Anterior cingulate cortex (tissue), 58 donors: ENCODE results near the gene EIPR1.

Experiments used
- DNase-seq, 58 donors: peaks; one replicate each; lab custom pipeline; 2025; lab: John Stamatoyannopoulos, UW

Gene EIPR1

GRCh38 chr2:3256605-3257004 lies 121.0 kb downstream of the EIPR1 start:
- DNase-seq, result peak in 2 of 58 donors; percentile 15 to 25

GRCh38 chr2:3256157-3256556 lies 121.5 kb downstream of the EIPR1 start:
- no peak for DNase-seq

GRCh38 chr2:3254442-3254941 lies 123.1 kb downstream of the EIPR1 start:
- no peak for DNase-seq

- DNase-seq, result no peak
Observed at GRCh38 chr2:3253913-3254441, 123.6 kb downstream of the EIPR1 start.

GRCh38 chr2:3251946-3252345 lies 125.7 kb downstream of the EIPR1 start:
- DNase-seq, result no peak

GRCh38 chr2:3249476-3249962 lies 128.1 kb downstream of the EIPR1 start:
- no peak for DNase-seq

GRCh38 chr2:3248754-3249475 lies 128.7 kb downstream of the EIPR1 start:
- DNase-seq, result no peak

- DNase-seq, result no peak
Observed at GRCh38 chr2:3246928-3247714, 130.5 kb downstream of the EIPR1 start.

- no peak for DNase-seq
Observed at GRCh38 chr2:3246406-3246805, 131.2 kb downstream of the EIPR1 start.

GRCh38 chr2:3244486-3244885 lies 133.1 kb downstream of the EIPR1 start:
- DNase-seq, result no peak

- no peak for DNase-seq
Observed at GRCh38 chr2:3243804-3244203, 133.8 kb downstream of the EIPR1 start.

- DNase-seq, result no peak
Observed at GRCh38 chr2:3242747-3243369, 134.8 kb downstream of the EIPR1 start.

- DNase-seq, result no peak
Observed at GRCh38 chr2:3241971-3242746, 135.5 kb downstream of the EIPR1 start.

GRCh38 chr2:3238951-3239841 lies 138.4 kb downstream of the EIPR1 start:
- no peak for DNase-seq

GRCh38 chr2:3236300-3237045 lies 141.1 kb downstream of the EIPR1 start:
- no peak for DNase-seq

- DNase-seq, result no peak
Observed at GRCh38 chr2:3233877-3234276, 143.7 kb downstream of the EIPR1 start.

GRCh38 chr2:3229221-3229620 lies 148.4 kb downstream of the EIPR1 start:
- no peak for DNase-seq

GRCh38 chr2:3224681-3225080 lies 152.9 kb downstream of the EIPR1 start:
- no peak for DNase-seq
